CD8-positive, alpha-beta memory T cell (primary cell): Measurements from ENCODE around the gene HECA. TPM values are rescaled to one million over a fixed set of nuclear protein-coding genes. Genes with fewer than 3 reads are reported as not detected.

Source experiments
- polyA plus RNA-seq: library from polyadenylated mRNA; unstranded; fragments of 300-500 nt; fragmentation: Illumina TruSeq; gene quantifications from one replicate; pipeline ENCODE4 v1.2.3, GENCODE V29; 2021
- total RNA-seq, 2 experiments: library from RNA; stranded (reverse); gene quantifications; one replicate each; pipeline ENCODE4 v1.2.3, GENCODE V29; 2021

The HECA gene
- total and polyA plus RNA-seq, 3 experiments from 2014 or later, result 9.0 to 64.6 (median 63.4) TPM

Other genes starting within 250 kb of the HECA start
- gene REPS1, start 146.8 kb upstream of the HECA start, total RNA-seq, result 10 to 100 TPM; 64.4 to 69.5 TPM
- gene REPS1, start 146.8 kb upstream of the HECA start, polyA plus RNA-seq, result 37.3 TPM
- 100 to 1,000 TPM; 141 to 145 TPM for gene ABRACL, start 106.3 kb upstream of the HECA start, total RNA-seq
- 212 TPM for gene ABRACL, start 106.3 kb upstream of the HECA start, polyA plus RNA-seq
- gene TXLNB, start 156.9 kb downstream of the HECA start, total RNA-seq, result under 1 TPM; 0.13 to 0.47 TPM
- gene TXLNB, start 156.9 kb downstream of the HECA start, polyA plus RNA-seq, result 0.35 TPM
- gene CITED2, start 239.6 kb downstream of the HECA start, total RNA-seq, result 10 to 100 TPM; 68.6 to 69.8 TPM
- 53.8 TPM for gene CITED2, start 239.6 kb downstream of the HECA start, polyA plus RNA-seq